Measurements from ENCODE around the gene ADCY2. TPM values are rescaled to one million over a fixed set of nuclear protein-coding genes. Genes with fewer than 3 reads are reported as not detected.

Gene ADCY2
- total RNA-seq, 1 experiment from 2014 or later, result 31.3 TPM

DNA sequence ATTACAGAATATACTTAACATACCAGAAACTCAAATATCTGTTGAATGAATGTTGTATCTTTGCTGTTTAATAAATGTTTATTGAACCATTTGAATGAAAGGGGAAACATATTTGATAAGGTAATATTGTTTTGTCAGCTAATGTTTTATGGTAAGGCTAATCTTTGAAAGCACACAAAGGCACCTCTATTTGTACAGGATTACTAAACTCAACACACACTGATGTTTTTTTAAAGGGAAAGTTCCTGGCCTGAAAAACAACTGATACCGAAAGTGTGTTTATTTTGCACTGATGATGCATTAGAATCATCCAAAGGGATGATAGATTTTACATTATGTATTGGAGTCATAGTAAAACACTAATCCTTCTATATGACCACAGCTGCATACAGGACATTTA, 82.5 kb downstream of the ADCY2 start:
- H3K36me3 Mint-ChIP-seq (ENCODE audit: insufficient read depth in 1 of 3, low read depth in 3 of 3), result peaks cover 3 to 11% (median 4%) of the 10 kb centered on the region in 3 experiments; a peak in 6 of 7 replicates
- no peak overlapping the region for H2BK5ac ChIP-seq (ENCODE audit: insufficient read length, low read length)
- H3K27ac ChIP-seq (ENCODE audit: insufficient read length, low read depth, low read length), result no peak overlapping the region
- peaks cover 6% of the 10 kb centered on the region; the same call in 1 of the 2 replicates for H3K79me2 ChIP-seq (ENCODE audit: insufficient read depth, low read length)
- H2BK12ac ChIP-seq (ENCODE audit: insufficient read length, low read depth, low read length), result no peak overlapping the region
- no peaks in the 10 kb centered on the region for H3K23me2 ChIP-seq (ENCODE audit: insufficient read length, low read depth, low read length, poor library complexity, severe bottlenecking)
- H3K27ac Mint-ChIP-seq, result no peak overlapping the region
- H3K9ac ChIP-seq (ENCODE audit: extremely low read depth, insufficient read length, low read length), result no peak overlapping the region
- H4K20me1 ChIP-seq (ENCODE audit: control insufficient read depth, insufficient read depth, insufficient read length), result no peaks in the 10 kb centered on the region
- H3K27me3 ChIP-seq (ENCODE audit: insufficient read depth, low read length), result no peaks in the 10 kb centered on the region
- no peak overlapping the region for H3K18ac ChIP-seq (ENCODE audit: insufficient read length, low read depth, low read length)
- DNase-seq, result no peak
- H3K56ac ChIP-seq (ENCODE audit: insufficient read length, low read depth, low read length), result no peak overlapping the region
- H2AK5ac ChIP-seq (ENCODE audit: insufficient read length, low read length), result no peak overlapping the region
- H2BK120ac ChIP-seq (ENCODE audit: low read depth, low read length, poor library complexity, severe bottlenecking), result no peak overlapping the region
- H4K91ac ChIP-seq (ENCODE audit: insufficient read length, low read depth, low read length), result no peak overlapping the region
- no peak overlapping the region for H4K5ac ChIP-seq (ENCODE audit: insufficient read length, low read depth, low read length)
- H4K8ac ChIP-seq (replicated peaks; ENCODE audit: insufficient read length, low read depth, low read length), result no peak overlapping the region
- WGBS (ENCODE audit: extremely low coverage, insufficient read length, low lambda C conversion rate), result no CpG with 5 or more reads among the region's 1 CpG
- no peak overlapping the region for H3K4me2 ChIP-seq (ENCODE audit: insufficient read depth, insufficient read length, low read length)
- H3K9me3 ChIP-seq (ENCODE audit: control insufficient read depth, low read depth, low read length), result no peaks in the 10 kb centered on the region
- H3K4me3 Mint-ChIP-seq, result no peak overlapping the region
- H3K14ac ChIP-seq (ENCODE audit: insufficient read depth, low read length), result no peak overlapping the region
- TF ChIP-seq, protein P1, sequence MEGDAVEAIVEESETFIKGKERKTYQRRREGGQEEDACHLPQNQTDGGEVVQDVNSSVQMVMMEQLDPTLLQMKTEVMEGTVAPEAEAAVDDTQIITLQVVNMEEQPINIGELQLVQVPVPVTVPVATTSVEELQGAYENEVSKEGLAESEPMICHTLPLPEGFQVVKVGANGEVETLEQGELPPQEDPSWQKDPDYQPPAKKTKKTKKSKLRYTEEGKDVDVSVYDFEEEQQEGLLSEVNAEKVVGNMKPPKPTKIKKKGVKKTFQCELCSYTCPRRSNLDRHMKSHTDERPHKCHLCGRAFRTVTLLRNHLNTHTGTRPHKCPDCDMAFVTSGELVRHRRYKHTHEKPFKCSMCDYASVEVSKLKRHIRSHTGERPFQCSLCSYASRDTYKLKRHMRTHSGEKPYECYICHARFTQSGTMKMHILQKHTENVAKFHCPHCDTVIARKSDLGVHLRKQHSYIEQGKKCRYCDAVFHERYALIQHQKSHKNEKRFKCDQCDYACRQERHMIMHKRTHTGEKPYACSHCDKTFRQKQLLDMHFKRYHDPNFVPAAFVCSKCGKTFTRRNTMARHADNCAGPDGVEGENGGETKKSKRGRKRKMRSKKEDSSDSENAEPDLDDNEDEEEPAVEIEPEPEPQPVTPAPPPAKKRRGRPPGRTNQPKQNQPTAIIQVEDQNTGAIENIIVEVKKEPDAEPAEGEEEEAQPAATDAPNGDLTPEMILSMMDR (conservative IDR thresholded peaks at IDR 0.05), result no peak
- H3K4me1 ChIP-seq (ENCODE audit: insufficient read depth, low read length), result peaks cover 6% of the 10 kb centered on the region; the same call in 1 of the 2 replicates
- H3K4me1 Mint-ChIP-seq, result peaks cover 13 to 15% of the 10 kb centered on the region in 2 experiments
- no peak overlapping the region for H3K4ac ChIP-seq (ENCODE audit: low read depth, low read length)
- no peaks in the 10 kb centered on the region for H3K27me3 Mint-ChIP-seq (ENCODE audit: low read depth)
- no peak overlapping the region for H2BK20ac ChIP-seq (ENCODE audit: low read depth, low read length, poor library complexity, severe bottlenecking)
- no peak overlapping the region for H3K23ac ChIP-seq (ENCODE audit: insufficient read length, low read depth, low read length)
- no peak overlapping the region for H2AFZ ChIP-seq (ENCODE audit: low read length)
- no peak overlapping the region for H2BK15ac ChIP-seq (ENCODE audit: low read depth, low read length)
- no peak overlapping the region for H3T11ph ChIP-seq (ENCODE audit: low read length)
- H3K9me3 Mint-ChIP-seq, result peaks cover 2 to 3% of the 10 kb centered on the region in 2 experiments; a peak in 3 of 5 replicates
- H3K79me1 ChIP-seq (ENCODE audit: insufficient read depth, low read depth, low read length, poor library complexity, severe bottlenecking), result no peaks in the 10 kb centered on the region

All from H9 (cell line).